Caco-2 (cell line): ENCODE data around the gene METTL13. TPM values are rescaled to one million over a fixed set of nuclear protein-coding genes. Genes with fewer than 3 reads are reported as not detected.

Experiments
- BruUV-seq: library from RNA; stranded (reverse); fragments of 400-500 nt; replicated peaks from 2 replicates; lab custom pipeline; 2021; lab: Mats Ljungman, UMichigan
- CTCF ChIA-PET: fragments of 300-600 bp; sonication (Branson Sonifier 250); formaldehyde crosslinking; loops from one replicate; lab custom pipeline; 2022; ENCODE audit warnings: antibody characterized with exemption; lab: Charles Lee
- POLR2A ChIA-PET: fragments of 300-600 bp; sonication (Branson Sonifier 250); formaldehyde crosslinking; loops from one replicate; lab custom pipeline; 2022; ENCODE audit warnings: antibody characterized with exemption; lab: Charles Lee
- DNase-seq, 2 experiments: peaks; one replicate each; pipeline versions ENCODE4 v3.0.0 to v3.0.0-alpha.2; 2020 to 2022
- H3K27me3 ChIP-seq: replicated peaks from 2 replicates; pipeline ENCODE4 v1.6.0; 2011; ENCODE audit warnings: low read length; ENCODE audit not compliant: control insufficient read depth, insufficient read depth
- H3K36me3 ChIP-seq: 2 replicates; pipeline ENCODE4 v1.5.1; 2011; ENCODE audit warnings: low read length; ENCODE audit not compliant: control insufficient read depth, insufficient read depth
- H3K4me1 ChIP-seq: fragments of 250-450 bp; sonication (Bioruptor Pico); 2 replicates; pipeline ENCODE4 v1.5.1; 2020; ENCODE audit warnings: mild to moderate bottlenecking
- H3K4me3 ChIP-seq: 2 replicates; pipeline ENCODE4 v1.5.1; 2011; ENCODE audit warnings: low read depth, mild to moderate bottlenecking, control low read depth, low read length
- H3K9me3 ChIP-seq: fragments of 250-450 bp; sonication (Bioruptor Pico); 2 replicates; pipeline ENCODE4 v1.5.1; 2020; ENCODE audit warnings: mild to moderate bottlenecking, moderate library complexity
- H3K27ac Mint-ChIP-seq: one replicate; pipeline ENCODE4 v1.8.0; 2022; ENCODE audit warnings: mixed read lengths; ENCODE audit not compliant: unreplicated experiment
- H3K27me3 Mint-ChIP-seq: one replicate; pipeline ENCODE4 v1.8.0; 2022; ENCODE audit warnings: mixed read lengths; ENCODE audit not compliant: insufficient read depth, unreplicated experiment
- H3K36me3 Mint-ChIP-seq: one replicate; pipeline ENCODE4 v1.8.0; 2022; ENCODE audit warnings: mild to moderate bottlenecking, mixed read lengths; ENCODE audit not compliant: insufficient read depth, unreplicated experiment
- H3K4me1 Mint-ChIP-seq: one replicate; pipeline ENCODE4 v1.8.0; 2022; ENCODE audit warnings: low read depth, mixed read lengths; ENCODE audit not compliant: unreplicated experiment
- H3K4me3 Mint-ChIP-seq: one replicate; pipeline ENCODE4 v1.8.0; 2022; ENCODE audit warnings: mild to moderate bottlenecking, moderate library complexity, mixed read lengths; ENCODE audit not compliant: unreplicated experiment
- H3K9me3 Mint-ChIP-seq: one replicate; pipeline ENCODE4 v1.8.0; 2022; ENCODE audit warnings: mixed read lengths; ENCODE audit not compliant: unreplicated experiment
- intact Hi-C: fragments of 100-400 bp; cut with micrococcal nuclease; formaldehyde crosslinking; loops from one replicate; pipeline ENCODE4 v1.10.0; 2022; ENCODE audit not compliant: unreplicated experiment
- total RNA-seq: library from RNA; stranded (reverse); gene quantifications from 2 replicates; pipeline ENCODE4 v1.2.3, GENCODE V29; 2022
- TF ChIP-seq, protein P1 (sequence below), 2 experiments: fragments of 200-600 bp in 1 of 2; IDR thresholded peaks; 1 replicate in 1 of 2; 2 replicates in 1 of 2; pipeline versions ENCODE4 v1.5.1 to v1.8.0; 2011 to 2022; ENCODE audit warnings: antibody characterized with exemption in 1 of 2, control low read depth in 1 of 2, inconsistent platforms in 1 of 2, low read depth in 1 of 2, low read length in 1 of 2, mild to moderate bottlenecking in 1 of 2, moderate library complexity in 1 of 2; ENCODE audit not compliant: insufficient read depth in 1 of 2, severe bottlenecking in 1 of 2, unreplicated experiment in 1 of 2

METTL13 gene
- total RNA-seq, 1 experiment from 2014 or later, result 36.9 TPM

DNA sequence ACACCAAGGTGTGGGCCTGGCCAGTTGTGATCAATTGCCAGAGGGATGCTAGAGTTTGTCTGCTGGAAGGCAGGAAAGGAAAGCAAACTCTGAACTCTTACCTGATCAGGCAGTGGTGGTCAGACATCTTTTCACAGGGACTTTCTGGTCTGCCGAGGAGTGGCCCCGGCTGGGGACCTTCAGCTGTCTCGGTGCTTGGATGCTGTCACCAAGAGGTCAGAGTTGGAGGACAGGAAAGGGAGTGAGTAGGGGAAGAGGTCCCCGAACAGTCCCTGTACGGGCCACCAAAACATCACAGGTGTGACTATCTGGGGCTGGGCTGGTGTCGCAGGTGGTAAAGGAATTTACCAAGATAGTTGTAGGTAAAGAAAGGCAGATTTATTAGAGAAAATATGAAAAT is 17.7 kb upstream of the METTL13 start:
- ChIA-PET CTCF (no interaction called here), POLR2A (no interaction called here)
- H3K27me3 Mint-ChIP-seq, result peaks cover 12% of the 10 kb centered on the region
- H3K36me3 ChIP-seq, result no peaks in the 10 kb centered on the region
- no peaks in the 10 kb centered on the region for H3K9me3 Mint-ChIP-seq
- H3K4me1 Mint-ChIP-seq, result no peaks in the 10 kb centered on the region
- H3K4me1 ChIP-seq, result no peaks in the 10 kb centered on the region
- TF ChIP-seq, protein P1, sequence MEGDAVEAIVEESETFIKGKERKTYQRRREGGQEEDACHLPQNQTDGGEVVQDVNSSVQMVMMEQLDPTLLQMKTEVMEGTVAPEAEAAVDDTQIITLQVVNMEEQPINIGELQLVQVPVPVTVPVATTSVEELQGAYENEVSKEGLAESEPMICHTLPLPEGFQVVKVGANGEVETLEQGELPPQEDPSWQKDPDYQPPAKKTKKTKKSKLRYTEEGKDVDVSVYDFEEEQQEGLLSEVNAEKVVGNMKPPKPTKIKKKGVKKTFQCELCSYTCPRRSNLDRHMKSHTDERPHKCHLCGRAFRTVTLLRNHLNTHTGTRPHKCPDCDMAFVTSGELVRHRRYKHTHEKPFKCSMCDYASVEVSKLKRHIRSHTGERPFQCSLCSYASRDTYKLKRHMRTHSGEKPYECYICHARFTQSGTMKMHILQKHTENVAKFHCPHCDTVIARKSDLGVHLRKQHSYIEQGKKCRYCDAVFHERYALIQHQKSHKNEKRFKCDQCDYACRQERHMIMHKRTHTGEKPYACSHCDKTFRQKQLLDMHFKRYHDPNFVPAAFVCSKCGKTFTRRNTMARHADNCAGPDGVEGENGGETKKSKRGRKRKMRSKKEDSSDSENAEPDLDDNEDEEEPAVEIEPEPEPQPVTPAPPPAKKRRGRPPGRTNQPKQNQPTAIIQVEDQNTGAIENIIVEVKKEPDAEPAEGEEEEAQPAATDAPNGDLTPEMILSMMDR (IDR thresholded peaks at IDR 0.05; ENCODE audit: insufficient read depth in 1 of 2, low read depth in 1 of 2, low read length in 1 of 2, severe bottlenecking in 1 of 2, unreplicated experiment in 1 of 2), result no peak
- BruUV-seq, result no TSS peak
- H3K27me3 ChIP-seq, result no peaks in the 10 kb centered on the region
- no peak overlapping the region for H3K4me3 Mint-ChIP-seq
- no peak overlapping the region for H3K27ac Mint-ChIP-seq
- H3K9me3 ChIP-seq, result no peaks in the 10 kb centered on the region
- intact Hi-C loops, result no loop called here
- no peak for DNase-seq
- H3K4me3 ChIP-seq, result no peak overlapping the region
- no peaks in the 10 kb centered on the region for H3K36me3 Mint-ChIP-seq

DNA sequence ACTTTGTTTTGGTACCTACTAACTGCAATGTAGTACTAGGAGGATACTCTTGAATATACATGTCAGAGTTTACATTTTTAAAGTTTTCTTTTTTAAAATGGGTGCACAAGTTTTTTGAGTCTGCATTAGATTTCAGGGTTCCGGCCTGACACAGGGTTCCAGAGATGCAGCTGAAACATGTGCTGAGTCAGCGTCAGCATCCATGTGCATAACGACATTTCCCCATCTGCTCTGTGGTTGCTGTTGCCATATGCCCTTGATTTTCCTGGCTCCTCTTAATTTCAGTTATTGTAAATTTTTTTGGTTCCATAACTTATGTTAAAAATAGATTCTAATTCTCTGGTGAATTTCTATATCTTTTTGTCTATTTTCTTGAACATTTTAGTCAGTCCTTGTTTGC is 12.3 kb upstream of the METTL13 start:
- TF ChIP-seq, protein P1 (IDR thresholded peaks at IDR 0.05; ENCODE audit: insufficient read depth in 1 of 2, low read depth in 1 of 2, low read length in 1 of 2, severe bottlenecking in 1 of 2, unreplicated experiment in 1 of 2), result no peak
- Histone ChIP-seq H3K36me3 (no peaks in the 10 kb centered on the region), H3K27me3 (no peaks in the 10 kb centered on the region), H3K9me3 (no peaks in the 10 kb centered on the region), H3K4me3 (no peak overlapping the region), H3K4me1 (no peaks in the 10 kb centered on the region)
- Mint-ChIP-seq H3K27me3 (peaks cover 10% of the 10 kb centered on the region), H3K27ac (no peak overlapping the region), H3K36me3 (no peaks in the 10 kb centered on the region), H3K4me3 (no peak overlapping the region), H3K9me3 (no peaks in the 10 kb centered on the region), H3K4me1 (no peaks in the 10 kb centered on the region)
- BruUV-seq, result no TSS peak
- POLR2A ChIA-PET, result no interaction called here
- DNase-seq, result no peak
- CTCF ChIA-PET, result no interaction called here
- intact Hi-C loops, result no loop called here

DNA sequence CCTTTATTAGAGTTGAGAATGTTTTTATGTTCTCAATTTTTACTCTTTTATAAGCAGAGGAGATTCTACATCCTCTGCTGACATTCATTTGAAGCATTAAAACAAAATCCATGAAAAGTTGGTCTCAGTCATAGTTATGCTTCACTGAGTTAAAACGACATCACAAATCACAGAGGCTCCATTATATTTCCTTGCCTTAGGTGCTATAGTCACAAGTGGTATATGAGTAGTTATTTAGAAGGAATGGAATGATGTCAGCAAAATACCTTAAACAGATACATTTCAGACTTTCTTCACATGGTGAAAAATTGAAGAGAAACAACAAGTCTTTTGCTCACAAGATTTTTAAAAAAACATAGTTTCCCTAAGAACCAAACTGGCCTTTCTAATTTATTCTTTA is 11.7 kb upstream of the METTL13 start:
- H3K9me3 Mint-ChIP-seq, result no peaks in the 10 kb centered on the region
- POLR2A ChIA-PET, result no interaction called here
- CTCF ChIA-PET, result no interaction called here
- H3K27ac Mint-ChIP-seq, result no peak overlapping the region
- no peaks in the 10 kb centered on the region for H3K4me1 Mint-ChIP-seq
- TF ChIP-seq, protein P1 (IDR thresholded peaks at IDR 0.05; ENCODE audit: insufficient read depth in 1 of 2, low read depth in 1 of 2, low read length in 1 of 2, severe bottlenecking in 1 of 2, unreplicated experiment in 1 of 2), result no peak
- no TSS peak for BruUV-seq
- no peaks in the 10 kb centered on the region for H3K27me3 ChIP-seq
- no peak overlapping the region for H3K4me3 Mint-ChIP-seq
- intact Hi-C loops, result no loop called here
- no peak overlapping the region for H3K4me3 ChIP-seq
- no peaks in the 10 kb centered on the region for H3K9me3 ChIP-seq
- H3K4me1 ChIP-seq, result no peaks in the 10 kb centered on the region
- no peaks in the 10 kb centered on the region for H3K36me3 Mint-ChIP-seq
- H3K27me3 Mint-ChIP-seq, result peaks cover 10% of the 10 kb centered on the region
- no peak for DNase-seq
- no peaks in the 10 kb centered on the region for H3K36me3 ChIP-seq
